HEK293 (cell line): ENCODE data around the gene ZDHHC8.

Experiments used
- CTCF ChIA-PET: fragments of 350-600 bp; formaldehyde crosslinking; extraction: SDS; loops from one replicate; lab custom pipeline; 2021; ENCODE audit warnings: antibody characterized with exemption; lab: Yijun Ruan, JAX
- POLR2A ChIA-PET: fragments of 300-600 bp; formaldehyde crosslinking; extraction: SDS; loops from one replicate; lab custom pipeline; 2020; ENCODE audit warnings: antibody characterized with exemption, inconsistent platforms; lab: Yijun Ruan, JAX
- H3K27ac ChIP-seq: fragments of 200-500 bp; sonication (Bioruptor generic); 2 replicates; pipeline ENCODE4 v1.5.1; 2014; ENCODE audit warnings: low read depth, low read length, control low read depth, inconsistent platforms; ENCODE audit errors: extremely low read depth
- H3K36me3 ChIP-seq, 2 experiments: fragments of 200-500 bp in 1 of 2; sonication (Bioruptor generic) in 1 of 2; 1 replicate in 1 of 2; 2 replicates in 1 of 2; pipeline ENCODE4 v1.5.1; 2014 to 2017; ENCODE audit warnings: inconsistent platforms in 2 of 2, low read length in 2 of 2; ENCODE audit not compliant: control insufficient read depth in 2 of 2, insufficient read depth in 1 of 2
- H3K4me1 ChIP-seq: fragments of 200-500 bp; sonication (Bioruptor generic); 2 replicates; pipeline ENCODE4 v1.5.1; 2014; ENCODE audit warnings: mild to moderate bottlenecking, low read length, inconsistent platforms; ENCODE audit not compliant: control insufficient read depth, insufficient read depth
- H3K4me3 ChIP-seq: 2 replicates; pipeline ENCODE4 v1.5.1; 2011; ENCODE audit warnings: low read depth, mild to moderate bottlenecking, control low read depth, low read length, moderate library complexity
- H3K9me3 ChIP-seq: fragments of 200-500 bp; sonication (Bioruptor generic); 2 replicates; pipeline ENCODE4 v1.5.1; 2014; ENCODE audit warnings: low read depth, low read length, inconsistent platforms; ENCODE audit not compliant: control insufficient read depth, insufficient read depth
- HIC1 ChIP-seq: fragments of 450-650 bp; formaldehyde crosslinking; IDR thresholded peaks from 2 replicates; pipeline ENCODE4 v1.5.1; 2016; ENCODE audit warnings: missing biosample characterization, missing genetic modification characterization
- HOXD13 ChIP-seq: sonication (generic); formaldehyde crosslinking; IDR thresholded peaks from 2 replicates; pipeline ENCODE4 v1.8.0; 2022; ENCODE audit warnings: missing genetic modification reagents, borderline replicate concordance
- KLF10 ChIP-seq: fragments of 450-650 bp; IDR thresholded peaks from 2 replicates; pipeline ENCODE4 v1.5.1; 2018; ENCODE audit warnings: missing biosample characterization, mild to moderate bottlenecking, missing genetic modification characterization
- KLF8 ChIP-seq: fragments of 450-650 bp; formaldehyde crosslinking; IDR thresholded peaks from 2 replicates; pipeline ENCODE4 v1.5.1; 2016; ENCODE audit warnings: missing biosample characterization, missing genetic modification characterization
- TSHZ1 ChIP-seq: fragments of 450-650 bp; formaldehyde crosslinking; IDR thresholded peaks from 2 replicates; pipeline ENCODE4 v1.5.1; 2016; ENCODE audit warnings: missing biosample characterization, missing genetic modification characterization, borderline replicate concordance
- ZBTB10 ChIP-seq: fragments of 450-650 bp; formaldehyde crosslinking; IDR thresholded peaks from 2 replicates; pipeline ENCODE4 v1.5.1; 2016; ENCODE audit warnings: missing biosample characterization, missing genetic modification characterization
- ZBTB17 ChIP-seq: fragments of 450-650 bp; formaldehyde crosslinking; IDR thresholded peaks from 2 replicates; pipeline ENCODE4 v1.5.1; 2016; ENCODE audit warnings: missing biosample characterization, missing genetic modification characterization
- ZBTB20 ChIP-seq: fragments of 450-650 bp; formaldehyde crosslinking; IDR thresholded peaks from 2 replicates; pipeline ENCODE4 v1.5.1; 2016; ENCODE audit warnings: missing biosample characterization, missing genetic modification characterization
- ZBTB7A ChIP-seq: fragments of 450-650 bp; formaldehyde crosslinking; IDR thresholded peaks from 2 replicates; pipeline ENCODE4 v1.5.1; 2016; ENCODE audit warnings: low read depth, missing biosample characterization, missing genetic modification characterization
- ZFHX2 ChIP-seq: fragments of 450-650 bp; formaldehyde crosslinking; conservative IDR thresholded peaks from 2 replicates; pipeline ENCODE4 v1.5.1; 2016; ENCODE audit warnings: missing biosample characterization, missing genetic modification characterization
- ZNF10 ChIP-seq: fragments of 450-650 bp; formaldehyde crosslinking; IDR thresholded peaks from 2 replicates; pipeline ENCODE4 v1.5.1; 2017; ENCODE audit warnings: missing biosample characterization, missing genetic modification characterization
- ZNF48 ChIP-seq: fragments of 450-650 bp; formaldehyde crosslinking; IDR thresholded peaks from 2 replicates; pipeline ENCODE4 v1.5.1; 2016; ENCODE audit warnings: missing biosample characterization, missing genetic modification characterization
- ZNF677 ChIP-seq: fragments of 450-650 bp; IDR thresholded peaks from 2 replicates; pipeline ENCODE4 v1.5.0; 2018; ENCODE audit warnings: missing biosample characterization, mild to moderate bottlenecking, missing genetic modification characterization, moderate library complexity
- ZNF692 ChIP-seq: fragments of 450-650 bp; formaldehyde crosslinking; IDR thresholded peaks from 2 replicates; pipeline ENCODE4 v1.5.1; 2016; ENCODE audit warnings: missing biosample characterization, missing genetic modification characterization
- TF ChIP-seq, protein P1 (sequence below): fragments of 450-650 bp; formaldehyde crosslinking; IDR thresholded peaks from 2 replicates; pipeline ENCODE4 v1.5.1; 2016; ENCODE audit warnings: missing biosample characterization, missing genetic modification characterization
- TF ChIP-seq, protein P2 (sequence below): fragments of 450-650 bp; formaldehyde crosslinking; IDR thresholded peaks from 2 replicates; pipeline ENCODE4 v1.5.1; 2016; ENCODE audit warnings: missing biosample characterization, missing genetic modification characterization
- TF ChIP-seq, protein P3 (sequence below): fragments of 450-650 bp; formaldehyde crosslinking; IDR thresholded peaks from 2 replicates; pipeline ENCODE4 v1.5.1; 2017; ENCODE audit warnings: missing biosample characterization, missing genetic modification characterization

Gene ZDHHC8

DNA sequence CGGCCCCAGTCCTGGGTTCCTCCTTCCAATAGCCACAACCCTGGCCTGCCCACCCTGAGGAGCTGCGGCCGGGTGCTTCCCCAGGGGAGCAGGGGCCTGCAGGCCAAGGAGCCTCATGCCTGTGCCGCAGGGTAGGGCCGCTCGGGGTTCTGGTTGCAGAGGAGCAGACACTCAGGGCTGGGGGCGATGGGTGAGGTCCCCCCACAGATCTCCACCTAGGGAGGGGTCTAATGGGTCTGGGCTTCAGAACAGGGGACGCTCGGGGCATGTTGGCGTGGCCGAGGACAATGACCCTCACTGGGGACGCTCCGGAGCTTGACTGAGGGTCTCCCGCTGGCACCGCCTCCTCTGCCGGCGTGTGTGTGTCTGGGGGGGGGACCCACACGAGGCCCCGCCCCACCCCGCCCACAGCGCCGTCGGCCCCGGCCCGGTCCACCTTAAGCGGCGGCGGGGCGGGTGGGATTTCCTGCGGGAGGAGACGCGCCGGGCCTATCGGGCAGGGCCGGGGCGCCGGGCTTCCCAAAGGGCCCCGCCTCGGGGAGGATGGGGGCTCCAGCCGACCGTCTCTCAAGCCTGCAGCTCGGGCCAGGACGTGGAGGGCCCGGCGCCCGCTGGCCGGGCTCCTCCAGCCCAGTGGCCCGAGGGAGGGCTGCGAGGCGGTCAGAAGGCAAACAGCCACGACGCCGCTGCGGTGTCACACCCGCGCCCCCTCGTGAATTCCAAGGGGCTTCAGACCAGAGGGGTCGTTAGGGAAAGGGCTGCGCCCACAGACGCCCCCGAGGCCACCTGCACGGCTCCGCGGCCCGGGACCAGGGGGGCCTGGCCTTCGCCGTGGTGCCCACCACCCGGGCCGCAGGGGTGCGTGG, 640 bp upstream of the ZDHHC8 start (continued):
- TF ChIP-seq ZFHX2 (tag by site-specific recombination) (peak; percentile 44; the same call in 1 of the 2 replicates), KLF10 (tag by site-specific recombination) (peak; percentile 48; the same call in 1 of the 2 replicates), ZNF692 (tag by site-specific recombination) (peak; percentile 62; the same call in 1 of the 2 replicates), ZBTB17 (0 out of 2 replicates have a peak, but pooled peaks have one; percentile 52), KLF8 (tag by site-specific recombination) (peak; percentile 72; the same call in 1 of the 2 replicates), HOXD13 (CRISPR knock-in tag) (no peak)
- TF ChIP-seq, protein P1, sequence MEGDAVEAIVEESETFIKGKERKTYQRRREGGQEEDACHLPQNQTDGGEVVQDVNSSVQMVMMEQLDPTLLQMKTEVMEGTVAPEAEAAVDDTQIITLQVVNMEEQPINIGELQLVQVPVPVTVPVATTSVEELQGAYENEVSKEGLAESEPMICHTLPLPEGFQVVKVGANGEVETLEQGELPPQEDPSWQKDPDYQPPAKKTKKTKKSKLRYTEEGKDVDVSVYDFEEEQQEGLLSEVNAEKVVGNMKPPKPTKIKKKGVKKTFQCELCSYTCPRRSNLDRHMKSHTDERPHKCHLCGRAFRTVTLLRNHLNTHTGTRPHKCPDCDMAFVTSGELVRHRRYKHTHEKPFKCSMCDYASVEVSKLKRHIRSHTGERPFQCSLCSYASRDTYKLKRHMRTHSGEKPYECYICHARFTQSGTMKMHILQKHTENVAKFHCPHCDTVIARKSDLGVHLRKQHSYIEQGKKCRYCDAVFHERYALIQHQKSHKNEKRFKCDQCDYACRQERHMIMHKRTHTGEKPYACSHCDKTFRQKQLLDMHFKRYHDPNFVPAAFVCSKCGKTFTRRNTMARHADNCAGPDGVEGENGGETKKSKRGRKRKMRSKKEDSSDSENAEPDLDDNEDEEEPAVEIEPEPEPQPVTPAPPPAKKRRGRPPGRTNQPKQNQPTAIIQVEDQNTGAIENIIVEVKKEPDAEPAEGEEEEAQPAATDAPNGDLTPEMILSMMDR = no peak

DNA sequence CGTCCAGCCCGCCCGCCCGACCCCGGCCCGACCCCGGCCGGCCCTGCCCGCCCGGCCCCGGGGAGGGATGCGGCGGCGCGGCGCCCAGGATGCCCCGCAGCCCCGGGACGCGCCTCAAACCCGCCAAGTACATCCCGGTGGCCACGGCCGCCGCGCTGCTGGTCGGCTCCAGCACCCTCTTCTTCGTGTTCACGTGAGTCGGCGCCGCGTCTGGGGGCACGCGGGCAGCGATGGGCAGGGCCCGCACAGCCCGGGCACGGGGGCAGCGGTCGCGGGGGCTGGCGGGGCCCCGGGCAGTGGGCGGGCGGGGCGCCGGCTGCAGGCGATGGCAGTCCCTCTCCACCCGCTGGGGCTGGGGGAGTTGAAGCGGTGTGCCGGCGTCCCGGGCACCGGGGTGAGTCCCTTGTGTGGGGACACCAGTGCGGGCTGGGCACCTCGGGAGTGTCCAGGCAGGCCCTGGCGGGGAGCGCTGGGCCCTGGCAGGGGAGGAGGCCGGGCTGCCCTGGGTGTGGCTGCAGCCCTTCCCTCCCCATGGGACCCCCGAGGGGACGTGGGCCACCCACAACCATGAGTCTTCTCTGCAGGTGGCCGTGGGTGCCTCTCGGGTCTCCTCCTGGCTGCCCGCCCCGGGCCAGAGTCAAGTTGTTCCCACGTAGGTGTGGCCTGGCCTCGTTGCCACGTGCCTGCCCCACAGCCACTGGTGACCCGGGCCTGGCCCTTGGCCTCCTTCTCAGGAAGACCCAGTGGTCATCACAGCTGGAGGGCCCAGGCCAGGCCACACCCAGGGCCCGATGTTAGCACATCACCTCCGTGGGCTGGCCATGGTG, 468 bp downstream of the ZDHHC8 start:
- ChIA-PET POLR2A (no interaction called here), CTCF (no interaction called here)
- Histone ChIP-seq H3K4me1 (peaks cover 5% of the 10 kb centered on the region; the same call in 1 of the 2 replicates), H3K4me3 (peak overlapping the region; percentile 69), H3K9me3 (no peaks in the 10 kb centered on the region), H3K27ac (peak overlapping the region; percentile 48; the same call in 1 of the 2 replicates), H3K36me3 (peaks cover 0 to 33% of the 10 kb centered on the region in 2 experiments; a peak in 1 of 3 replicates)
- TF ChIP-seq, protein P2, sequence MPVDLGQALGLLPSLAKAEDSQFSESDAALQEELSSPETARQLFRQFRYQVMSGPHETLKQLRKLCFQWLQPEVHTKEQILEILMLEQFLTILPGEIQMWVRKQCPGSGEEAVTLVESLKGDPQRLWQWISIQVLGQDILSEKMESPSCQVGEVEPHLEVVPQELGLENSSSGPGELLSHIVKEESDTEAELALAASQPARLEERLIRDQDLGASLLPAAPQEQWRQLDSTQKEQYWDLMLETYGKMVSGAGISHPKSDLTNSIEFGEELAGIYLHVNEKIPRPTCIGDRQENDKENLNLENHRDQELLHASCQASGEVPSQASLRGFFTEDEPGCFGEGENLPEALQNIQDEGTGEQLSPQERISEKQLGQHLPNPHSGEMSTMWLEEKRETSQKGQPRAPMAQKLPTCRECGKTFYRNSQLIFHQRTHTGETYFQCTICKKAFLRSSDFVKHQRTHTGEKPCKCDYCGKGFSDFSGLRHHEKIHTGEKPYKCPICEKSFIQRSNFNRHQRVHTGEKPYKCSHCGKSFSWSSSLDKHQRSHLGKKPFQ = no peak
- TF ChIP-seq HIC1 (peak; percentile 42; the same call in 1 of the 2 replicates), ZBTB10 (no peak), ZBTB7A (tag by site-specific recombination) (0 out of 2 replicates have a peak, but pooled peaks have one; percentile 17), TSHZ1 (tag by site-specific recombination) (no peak), ZNF48 (tag by site-specific recombination) (no peak), ZBTB20 (tag by site-specific recombination) (peak; percentile 52; the same call in 1 of the 2 replicates), ZNF10 (tag by site-specific recombination) (no peak), ZNF677 (tag by site-specific recombination) (no peak)
- TF ChIP-seq, protein P3, sequence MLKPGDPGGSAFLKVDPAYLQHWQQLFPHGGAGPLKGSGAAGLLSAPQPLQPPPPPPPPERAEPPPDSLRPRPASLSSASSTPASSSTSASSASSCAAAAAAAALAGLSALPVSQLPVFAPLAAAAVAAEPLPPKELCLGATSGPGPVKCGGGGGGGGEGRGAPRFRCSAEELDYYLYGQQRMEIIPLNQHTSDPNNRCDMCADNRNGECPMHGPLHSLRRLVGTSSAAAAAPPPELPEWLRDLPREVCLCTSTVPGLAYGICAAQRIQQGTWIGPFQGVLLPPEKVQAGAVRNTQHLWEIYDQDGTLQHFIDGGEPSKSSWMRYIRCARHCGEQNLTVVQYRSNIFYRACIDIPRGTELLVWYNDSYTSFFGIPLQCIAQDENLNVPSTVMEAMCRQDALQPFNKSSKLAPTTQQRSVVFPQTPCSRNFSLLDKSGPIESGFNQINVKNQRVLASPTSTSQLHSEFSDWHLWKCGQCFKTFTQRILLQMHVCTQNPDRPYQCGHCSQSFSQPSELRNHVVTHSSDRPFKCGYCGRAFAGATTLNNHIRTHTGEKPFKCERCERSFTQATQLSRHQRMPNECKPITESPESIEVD = no peak
